GM12872 (cell line): ENCODE measurements around the gene COL4A1.

Experiments used
- CTCF ChIP-seq: IDR thresholded peaks from 3 replicates; pipeline ENCODE4 v1.5.1; 2011; ENCODE audit warnings: low read depth, mild to moderate bottlenecking, low read length, moderate library complexity; ENCODE audit not compliant: insufficient read depth

Gene COL4A1

DNA sequence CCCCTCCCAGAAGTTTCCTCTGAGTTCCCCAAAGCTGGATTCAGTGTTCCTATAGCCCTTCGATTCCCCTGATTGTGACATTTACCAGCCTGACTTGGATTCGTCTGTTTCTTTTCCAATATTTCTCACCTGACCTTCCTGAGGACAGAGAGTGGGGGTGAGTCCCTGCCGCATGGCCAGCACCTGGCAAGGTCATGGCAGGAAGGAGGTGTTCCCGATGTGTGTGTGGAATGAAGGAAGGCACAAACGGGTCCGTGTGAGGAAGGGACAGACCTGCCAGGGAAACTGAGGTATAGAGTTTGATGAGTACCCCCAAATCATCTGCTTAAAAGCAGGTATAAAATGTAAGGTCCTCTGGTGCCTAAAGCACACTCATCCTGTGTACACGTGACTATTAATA, 3.3 kb downstream of the COL4A1 start:
- no peak for TF ChIP-seq CTCF

- TF ChIP-seq CTCF = no peak
These were observed 4.0 kb downstream of the COL4A1 start for GRCh38 chr13:110302997-110303396.

DNA sequence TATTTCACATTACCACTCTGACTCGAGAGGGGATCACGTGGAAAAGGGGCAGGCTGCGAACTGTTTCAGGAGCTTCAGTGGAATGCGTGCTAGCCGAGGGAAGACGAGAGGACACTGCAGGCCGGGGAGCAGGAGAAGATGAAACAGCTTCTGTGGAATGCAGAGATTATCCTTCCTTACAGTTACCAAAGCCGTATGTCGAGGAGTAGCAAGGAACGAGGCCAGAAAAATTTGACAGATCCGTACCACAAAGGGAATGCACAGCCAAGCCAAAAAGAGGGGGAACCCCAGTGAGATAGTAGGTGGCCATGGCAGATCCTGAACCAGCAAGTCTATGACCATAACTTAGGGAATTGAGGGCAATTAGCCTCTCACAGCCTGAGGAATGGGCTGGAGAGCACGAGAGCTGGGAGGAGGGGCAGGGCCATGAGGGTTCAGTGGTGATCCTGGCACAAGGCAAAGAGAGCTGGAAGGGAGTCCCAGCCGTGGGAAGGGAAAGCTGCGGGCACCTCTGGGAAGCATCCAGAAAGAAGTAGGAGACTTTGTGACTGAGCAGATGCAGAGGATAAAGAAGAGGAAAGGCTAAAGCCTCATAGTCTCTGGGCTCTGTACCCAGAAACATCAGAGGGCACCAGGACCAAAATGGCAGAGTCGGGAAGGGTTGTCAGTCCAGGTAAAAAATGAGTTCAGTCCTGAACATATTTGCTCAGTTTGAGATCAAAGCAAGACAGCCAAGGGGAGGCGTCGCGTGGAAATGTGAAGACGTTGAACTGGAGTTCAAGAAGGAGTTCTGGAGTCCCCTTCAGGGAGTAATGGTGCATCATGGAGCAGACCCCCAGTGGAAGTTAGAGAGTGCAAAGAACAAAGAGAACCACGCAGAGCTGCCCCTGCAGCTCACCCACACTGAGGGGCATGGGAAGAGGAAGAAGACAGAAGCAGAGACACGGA, 5.1 kb downstream of the COL4A1 start:
- no peak for TF ChIP-seq CTCF

- no peak for TF ChIP-seq CTCF
These were observed 5.9 kb downstream of the COL4A1 start for GRCh38 chr13:110301083-110301482.

DNA sequence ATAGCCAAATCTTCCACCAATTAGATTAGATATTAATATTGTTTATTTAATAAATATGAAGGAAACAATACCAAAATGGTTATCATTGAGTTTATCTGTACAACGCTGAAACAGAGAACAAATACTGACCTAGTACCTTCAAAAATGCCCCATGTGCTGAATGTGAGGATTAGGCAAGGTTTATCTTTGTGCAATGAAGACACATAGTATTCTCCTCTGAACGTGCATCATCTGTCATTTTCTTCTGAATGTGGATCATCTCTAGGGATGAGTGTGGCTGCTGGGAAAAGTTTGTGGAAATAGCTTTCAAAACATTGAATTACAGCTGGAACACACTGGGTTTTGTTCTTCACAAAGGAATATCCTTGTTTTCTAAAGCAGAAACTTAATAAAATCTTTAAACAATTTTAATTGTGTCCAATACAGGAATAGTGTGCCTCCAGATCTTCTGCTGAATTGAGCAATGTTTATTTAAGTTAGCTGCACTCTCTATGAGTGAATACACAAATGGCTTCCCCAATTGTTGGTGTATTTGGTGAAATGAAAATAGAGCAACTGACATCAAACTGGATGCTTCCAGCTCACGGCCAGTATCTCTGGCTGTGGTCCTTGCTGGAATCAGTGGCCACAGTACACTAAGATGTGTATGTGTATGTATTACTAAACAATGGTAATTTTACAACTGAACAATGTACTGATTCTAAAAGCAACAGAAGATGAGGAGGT, 6.7 kb downstream of the COL4A1 start:
- no peak for TF ChIP-seq CTCF

DNA sequence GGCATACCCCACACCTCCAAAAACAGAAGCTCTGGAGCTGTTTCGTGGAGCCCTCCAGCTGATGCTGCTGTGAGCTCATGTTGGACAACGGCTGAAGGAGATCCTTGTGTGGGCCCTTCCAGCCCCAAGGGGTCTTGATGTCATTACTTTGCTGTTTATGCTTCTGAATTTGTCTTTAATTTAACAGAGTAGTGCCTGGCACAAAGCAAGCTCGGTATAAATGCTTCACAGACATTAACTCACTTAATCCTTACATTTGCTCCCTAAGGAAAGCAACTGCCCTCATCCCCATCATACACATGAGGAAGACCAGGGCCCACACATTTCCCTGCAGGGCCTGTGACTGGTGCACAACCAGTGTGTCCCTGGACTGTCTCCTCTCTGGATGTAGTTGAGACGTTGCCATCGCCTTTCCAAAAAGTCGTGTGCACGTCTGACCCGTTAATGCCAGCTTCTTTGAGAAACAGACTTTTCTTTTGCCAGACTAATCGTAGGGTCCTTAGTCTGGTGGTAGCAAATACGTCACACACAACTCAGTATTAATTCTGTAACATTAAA, 7.6 kb downstream of the COL4A1 start:
- no peak for TF ChIP-seq CTCF
